ENCODE measurements around the gene HAS3.

- TF ChIP-seq, protein P1, sequence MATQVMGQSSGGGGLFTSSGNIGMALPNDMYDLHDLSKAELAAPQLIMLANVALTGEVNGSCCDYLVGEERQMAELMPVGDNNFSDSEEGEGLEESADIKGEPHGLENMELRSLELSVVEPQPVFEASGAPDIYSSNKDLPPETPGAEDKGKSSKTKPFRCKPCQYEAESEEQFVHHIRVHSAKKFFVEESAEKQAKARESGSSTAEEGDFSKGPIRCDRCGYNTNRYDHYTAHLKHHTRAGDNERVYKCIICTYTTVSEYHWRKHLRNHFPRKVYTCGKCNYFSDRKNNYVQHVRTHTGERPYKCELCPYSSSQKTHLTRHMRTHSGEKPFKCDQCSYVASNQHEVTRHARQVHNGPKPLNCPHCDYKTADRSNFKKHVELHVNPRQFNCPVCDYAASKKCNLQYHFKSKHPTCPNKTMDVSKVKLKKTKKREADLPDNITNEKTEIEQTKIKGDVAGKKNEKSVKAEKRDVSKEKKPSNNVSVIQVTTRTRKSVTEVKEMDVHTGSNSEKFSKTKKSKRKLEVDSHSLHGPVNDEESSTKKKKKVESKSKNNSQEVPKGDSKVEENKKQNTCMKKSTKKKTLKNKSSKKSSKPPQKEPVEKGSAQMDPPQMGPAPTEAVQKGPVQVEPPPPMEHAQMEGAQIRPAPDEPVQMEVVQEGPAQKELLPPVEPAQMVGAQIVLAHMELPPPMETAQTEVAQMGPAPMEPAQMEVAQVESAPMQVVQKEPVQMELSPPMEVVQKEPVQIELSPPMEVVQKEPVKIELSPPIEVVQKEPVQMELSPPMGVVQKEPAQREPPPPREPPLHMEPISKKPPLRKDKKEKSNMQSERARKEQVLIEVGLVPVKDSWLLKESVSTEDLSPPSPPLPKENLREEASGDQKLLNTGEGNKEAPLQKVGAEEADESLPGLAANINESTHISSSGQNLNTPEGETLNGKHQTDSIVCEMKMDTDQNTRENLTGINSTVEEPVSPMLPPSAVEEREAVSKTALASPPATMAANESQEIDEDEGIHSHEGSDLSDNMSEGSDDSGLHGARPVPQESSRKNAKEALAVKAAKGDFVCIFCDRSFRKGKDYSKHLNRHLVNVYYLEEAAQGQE (IDR thresholded peaks at IDR 0.05; ENCODE audit: low read depth) = no peak
- TF ChIP-seq YY1 (IDR thresholded peaks at IDR 0.05; ENCODE audit: low read depth) = no peak
- no peak for TF ChIP-seq CEBPB (IDR thresholded peaks at IDR 0.05)
- no peak for TF ChIP-seq TAF1 (IDR thresholded peaks at IDR 0.05; ENCODE audit: low read depth)
- TF ChIP-seq NFIC (IDR thresholded peaks at IDR 0.05) = no peak
- no peak for TF ChIP-seq TCF12 (IDR thresholded peaks at IDR 0.05; ENCODE audit: low read depth)
- no peak for TF ChIP-seq EP300 (IDR thresholded peaks at IDR 0.05; ENCODE audit: borderline replicate concordance)
- TF ChIP-seq RAD21 (IDR thresholded peaks at IDR 0.05; ENCODE audit: low read depth) = no peak
- TF ChIP-seq MAX (IDR thresholded peaks at IDR 0.05) = no peak
- TF ChIP-seq USF1 (IDR thresholded peaks at IDR 0.05) = no peak
- no peak for TF ChIP-seq EGR1 (IDR thresholded peaks at IDR 0.05)
- no peak for TF ChIP-seq FOXM1 (IDR thresholded peaks at IDR 0.05; ENCODE audit: borderline replicate concordance, low read depth)
- no peak for TF ChIP-seq ZBTB7A (IDR thresholded peaks at IDR 0.05; ENCODE audit: low read depth)
- no peak for TF ChIP-seq CREB1 (IDR thresholded peaks at IDR 0.05; ENCODE audit: low read depth)
These were observed 11.0 kb upstream of the HAS3 start for GRCh38 chr16:69094501-69094900.
